Stimulated activated CD8-positive, alpha-beta memory T cell treated with anti-CD3 and anti-CD28 coated beads, Interleukin-15, amount 100 ng/mL, for 1 hour (primary cell): ENCODE results near the gene CHST15.

ENCODE experiments used
- DNase-seq: peaks from one replicate; pipeline ENCODE4 v3.0.0-alpha.2; 2020; ENCODE audit warnings: low read depth

CHST15 gene

DNA sequence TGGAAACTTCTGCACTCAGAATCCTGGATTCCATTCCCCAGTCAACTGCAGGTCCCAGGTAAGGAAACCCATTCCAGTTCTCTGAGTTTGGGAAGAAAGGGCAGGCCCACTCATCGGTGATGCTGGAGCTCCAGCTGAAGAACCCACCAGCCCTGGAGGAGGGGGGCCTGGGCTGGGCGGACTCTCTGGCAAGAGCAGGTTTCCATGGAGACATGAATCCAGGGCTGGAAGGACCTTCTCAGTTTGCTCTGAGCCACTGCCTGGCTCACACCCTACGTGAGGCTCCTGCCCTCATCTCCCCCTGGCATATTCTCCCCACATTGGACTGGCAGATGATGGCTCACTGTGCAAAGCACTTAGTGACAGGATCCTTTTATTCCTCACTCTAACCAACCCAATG, 128.4 kb downstream of the CHST15 start:
- DNase-seq, result no peak

DNA sequence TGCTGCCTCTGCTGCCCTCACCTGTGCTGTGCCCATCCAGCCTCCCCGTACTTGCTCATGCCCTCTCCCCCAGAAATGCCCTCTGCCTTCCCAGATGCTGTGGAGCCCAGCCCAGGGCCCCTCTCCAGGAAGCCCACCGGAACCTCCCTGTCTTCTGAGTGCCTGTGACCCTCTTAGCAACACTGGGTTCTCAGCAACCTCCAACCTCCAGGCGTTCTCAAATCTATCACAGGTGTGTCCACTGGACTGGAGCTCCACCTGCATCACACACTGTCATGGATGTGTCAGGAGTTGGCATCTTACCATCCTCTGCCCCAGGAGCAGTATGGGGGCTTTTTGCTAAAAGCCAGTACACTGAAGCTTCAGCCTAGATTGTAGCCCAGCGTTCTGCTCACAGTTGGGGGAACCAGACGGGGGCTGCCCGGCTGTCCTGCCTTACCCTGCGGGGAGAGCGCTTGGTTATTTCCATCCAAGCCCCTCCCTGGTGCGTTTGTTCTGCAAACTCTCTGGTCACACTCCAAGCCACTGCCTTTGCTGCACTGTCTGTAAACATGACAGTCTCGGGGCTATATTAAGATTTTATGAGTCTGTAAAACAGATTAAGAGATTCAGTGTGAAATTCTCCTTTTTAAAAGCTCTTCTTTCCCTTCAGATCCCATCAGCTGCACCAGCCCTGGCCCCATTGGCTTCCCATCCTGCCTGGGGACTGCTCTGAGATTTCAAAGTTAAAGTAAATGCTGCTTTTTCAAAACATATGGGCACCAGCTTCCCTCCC, 130.5 kb downstream of the CHST15 start:
- DNase-seq, result no peak

- no peak for DNase-seq
These were observed 135.2 kb downstream of the CHST15 start for GRCh38 chr10:123958241-123958640.
